Smooth muscle cell (in vitro differentiated cells): ENCODE measurements around the gene NPTN. TPM values are rescaled to one million over a fixed set of nuclear protein-coding genes. Genes with fewer than 3 reads are reported as not detected.

Experiments
- DNase-seq: peaks from one replicate; lab custom pipeline; 2025; ENCODE audit not compliant: unreplicated experiment; lab: John Stamatoyannopoulos, UW
- H2AFZ ChIP-seq: fragments of 200-600 bp; sonication (generic); 2 replicates; pipeline ENCODE4 v1.6.0; 2016; ENCODE audit warnings: antibody characterized with exemption, low read depth, mild to moderate bottlenecking
- H3F3A ChIP-seq: fragments of 200-600 bp; sonication (generic); 2 replicates; pipeline ENCODE4 v1.6.0; 2017; ENCODE audit warnings: antibody characterized with exemption, low read depth
- H3K27ac ChIP-seq: fragments of 200-600 bp; sonication (generic); 2 replicates; pipeline ENCODE4 v1.5.1; 2016; ENCODE audit warnings: low read depth, mild to moderate bottlenecking
- H3K27me3 ChIP-seq: fragments of 200-600 bp; sonication (generic); 2 replicates; pipeline ENCODE4 v1.6.1; 2016; ENCODE audit warnings: low read depth, mild to moderate bottlenecking
- H3K36me3 ChIP-seq: fragments of 200-600 bp; sonication (generic); 2 replicates; pipeline ENCODE4 v1.5.1; 2016; ENCODE audit warnings: low read depth
- H3K4me1 ChIP-seq: fragments of 200-600 bp; sonication (generic); 2 replicates; pipeline ENCODE4 v1.5.1; 2016; ENCODE audit warnings: low read depth
- H3K4me2 ChIP-seq: fragments of 200-600 bp; sonication (generic); 2 replicates; pipeline ENCODE4 v1.6.0; 2016; ENCODE audit warnings: mild to moderate bottlenecking
- H3K4me3 ChIP-seq: fragments of 200-600 bp; sonication (generic); 2 replicates; pipeline ENCODE4 v1.5.1; 2016; ENCODE audit warnings: mild to moderate bottlenecking
- H3K79me2 ChIP-seq: fragments of 200-600 bp; sonication (generic); 2 replicates; pipeline ENCODE4 v1.6.0; 2016; ENCODE audit warnings: low read depth, mild to moderate bottlenecking
- H3K9ac ChIP-seq: fragments of 200-600 bp; sonication (generic); 2 replicates; pipeline ENCODE4 v1.6.0; 2016; ENCODE audit warnings: low read depth
- H3K9me3 ChIP-seq: fragments of 200-600 bp; sonication (generic); replicated peaks from 2 replicates; pipeline ENCODE4 v1.5.1; 2016; ENCODE audit warnings: low read depth
- H4K20me1 ChIP-seq: fragments of 200-600 bp; sonication (generic); 2 replicates; pipeline ENCODE4 v1.6.0; 2016; ENCODE audit warnings: low read depth
- CTCF ChIP-seq: fragments of 200-600 bp; sonication (generic); IDR thresholded peaks from 2 replicates; pipeline ENCODE4 v1.5.1; 2017; ENCODE audit warnings: borderline replicate concordance, mild to moderate bottlenecking, antibody characterized with exemption; ENCODE audit not compliant: insufficient read depth, poor library complexity, severe bottlenecking
- WGBS: methylation state at CpG from one replicate; pipeline ENCODE4 v1.1.7; 2016; ENCODE audit warnings: low lambda C conversion rate; 5-methylcytosine and 5-hydroxymethylcytosine counted together
- polyA plus RNA-seq: library from polyadenylated mRNA; unstranded; fragments of >200 nt; fragmentation: Nextera tagmentation; extraction: Ambion mirVana; gene quantifications from 2 replicates; pipeline ENCODE4 v1.2.1, GENCODE V29; 2016
- total RNA-seq: library from RNA; depleted of rRNA; stranded (reverse); fragments of >200 nt; gene quantifications from 2 replicates; pipeline ENCODE4 v1.2.3, GENCODE V29; 2014

Gene NPTN
- total and polyA plus RNA-seq, 2 experiments from 2014 or later = 153 to 215 TPM

- Histone ChIP-seq H3K9ac (no peak overlapping the region), H3K27me3 (no peaks in the 10 kb centered on the region), H3K4me1 (no peaks in the 10 kb centered on the region), H4K20me1 (no peaks in the 10 kb centered on the region), H3K27ac (no peak overlapping the region), H3K9me3 (no peaks in the 10 kb centered on the region), H3K4me2 (no peak overlapping the region), H3K36me3 (no peaks in the 10 kb centered on the region), H2AFZ (no peak overlapping the region), H3K4me3 (no peak overlapping the region), H3F3A (no peaks in the 10 kb centered on the region), H3K79me2 (no peaks in the 10 kb centered on the region)
- WGBS = 78% methylated on average over 3 of the region's 3 CpGs
- no peak for DNase-seq
- no peak for TF ChIP-seq CTCF
These were observed 93.0 kb downstream of the NPTN start for GRCh38 chr15:73540161-73540560.

GRCh38 chr15:73539212-73540128, 93.7 kb downstream of the NPTN start:
- no peak overlapping the region for H3K9ac ChIP-seq
- no peaks in the 10 kb centered on the region for H3K27me3 ChIP-seq
- no peak overlapping the region for H2AFZ ChIP-seq
- no peaks in the 10 kb centered on the region for H3F3A ChIP-seq
- no peak overlapping the region for H3K27ac ChIP-seq
- DNase-seq = no peak
- TF ChIP-seq CTCF = no peak
- no peak overlapping the region for H3K4me3 ChIP-seq
- no peaks in the 10 kb centered on the region for H3K4me1 ChIP-seq
- H3K79me2 ChIP-seq = no peaks in the 10 kb centered on the region
- no peak overlapping the region for H3K4me2 ChIP-seq
- no peaks in the 10 kb centered on the region for H4K20me1 ChIP-seq
- H3K36me3 ChIP-seq = no peaks in the 10 kb centered on the region
- WGBS = 66% methylated on average over 9 of the region's 9 CpGs
- H3K9me3 ChIP-seq = no peaks in the 10 kb centered on the region

- Histone ChIP-seq H3K9me3 (no peaks in the 10 kb centered on the region), H3K36me3 (no peaks in the 10 kb centered on the region), H3K27me3 (no peaks in the 10 kb centered on the region), H2AFZ (no peak overlapping the region), H3K4me3 (no peak overlapping the region), H3F3A (no peaks in the 10 kb centered on the region), H3K79me2 (no peaks in the 10 kb centered on the region), H3K4me2 (no peak overlapping the region), H3K4me1 (no peaks in the 10 kb centered on the region), H3K9ac (no peak overlapping the region), H3K27ac (no peak overlapping the region), H4K20me1 (no peaks in the 10 kb centered on the region)
- DNase-seq = no peak
- WGBS = 95% methylated on average over 10 of the region's 10 CpGs
- TF ChIP-seq CTCF = no peak
These were observed 94.5 kb downstream of the NPTN start for GRCh38 chr15:73538563-73539211.
